DMS153 (cell line): ENCODE measurements around the gene SASH1.

Source experiments
- DNase-seq: peaks from one replicate; lab custom pipeline; 2025; lab: John Stamatoyannopoulos, UW

SASH1 gene

GRCh38 chr6:148495029-148495428 lies 152.4 kb downstream of the SASH1 start:
- DNase-seq = no peak

DNA sequence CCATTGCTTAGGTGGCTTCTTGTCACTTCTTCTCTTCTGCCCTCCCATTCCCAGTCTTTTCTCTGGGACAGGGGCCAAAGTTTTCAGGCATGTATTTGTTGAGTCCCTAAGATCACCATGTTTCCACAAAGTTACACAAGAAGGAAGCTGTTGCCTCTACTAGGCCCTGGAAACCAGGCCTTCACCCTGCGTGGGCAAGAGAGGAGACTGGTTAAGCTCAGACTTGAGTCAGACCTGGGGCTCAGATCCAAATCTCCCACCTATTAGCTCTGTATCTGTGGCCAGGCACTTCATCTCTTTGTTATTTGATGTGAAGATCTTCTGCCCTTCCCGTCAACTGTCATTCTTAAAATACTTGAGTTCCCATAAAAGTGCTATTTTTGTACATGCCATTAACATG lies 154.6 kb downstream of the SASH1 start:
- DNase-seq = no peak

DNA sequence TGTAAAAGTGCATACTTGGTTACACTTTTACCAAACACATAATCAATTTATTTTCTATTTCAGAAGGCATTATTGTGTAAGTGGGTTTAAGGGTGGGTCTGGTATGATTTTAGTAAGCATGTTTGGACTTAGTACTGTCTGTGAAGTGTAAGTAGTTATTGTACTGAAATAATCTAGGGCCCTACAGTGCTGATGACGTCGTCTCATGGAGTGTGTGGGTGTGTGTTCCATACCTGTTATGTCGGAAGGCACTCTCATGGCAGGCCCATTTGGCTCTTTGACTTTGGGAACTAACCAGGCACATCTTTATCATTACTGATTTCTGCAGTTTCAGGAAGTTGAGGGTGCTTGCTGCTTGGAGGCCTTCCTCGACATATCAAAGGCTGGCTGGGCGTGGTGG lies 155.1 kb downstream of the SASH1 start:
- DNase-seq = no peak

DNA sequence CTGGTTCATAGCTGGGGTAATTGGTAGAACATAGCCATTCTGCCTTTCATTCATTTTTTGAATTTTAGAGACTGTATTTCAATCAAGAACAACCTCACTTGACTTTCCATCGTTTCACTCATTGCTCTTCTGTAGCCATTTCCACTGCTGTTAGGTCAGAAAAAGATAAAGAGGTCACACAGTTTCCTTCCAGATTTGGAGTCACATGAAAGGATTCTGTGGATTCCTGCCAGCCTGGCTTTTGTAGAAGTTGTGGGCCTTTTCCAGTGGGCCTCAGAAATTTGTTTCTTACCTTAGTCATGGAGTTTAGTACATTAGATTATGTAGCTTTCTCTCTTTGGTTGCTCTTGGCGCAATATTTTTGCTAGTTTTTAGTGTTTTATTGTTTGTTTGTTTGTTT lies 157.8 kb downstream of the SASH1 start:
- no peak for DNase-seq

- DNase-seq = no peak
These were observed 158.5 kb downstream of the SASH1 start for GRCh38 chr6:148501178-148501590.

- no peak for DNase-seq
These were observed 159.6 kb downstream of the SASH1 start for GRCh38 chr6:148502083-148502772.

DNA sequence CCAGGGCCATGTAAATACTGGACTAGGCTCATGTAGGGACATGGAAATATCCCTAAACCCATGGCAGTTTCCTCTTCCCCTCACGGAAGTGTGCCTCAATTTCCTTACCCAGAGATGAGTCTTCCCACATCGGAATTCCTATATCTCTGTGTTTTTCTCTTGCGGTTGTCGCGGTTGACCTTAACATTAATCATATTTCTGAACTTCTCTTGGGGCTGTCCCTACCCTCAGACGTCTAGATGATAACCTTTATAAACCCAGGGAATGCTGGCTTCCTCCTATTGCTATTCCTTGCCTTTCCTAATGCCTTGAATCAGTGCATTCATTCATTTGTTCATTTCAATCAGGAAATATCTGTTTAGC lies 160.1 kb downstream of the SASH1 start:
- DNase-seq = no peak

DNA sequence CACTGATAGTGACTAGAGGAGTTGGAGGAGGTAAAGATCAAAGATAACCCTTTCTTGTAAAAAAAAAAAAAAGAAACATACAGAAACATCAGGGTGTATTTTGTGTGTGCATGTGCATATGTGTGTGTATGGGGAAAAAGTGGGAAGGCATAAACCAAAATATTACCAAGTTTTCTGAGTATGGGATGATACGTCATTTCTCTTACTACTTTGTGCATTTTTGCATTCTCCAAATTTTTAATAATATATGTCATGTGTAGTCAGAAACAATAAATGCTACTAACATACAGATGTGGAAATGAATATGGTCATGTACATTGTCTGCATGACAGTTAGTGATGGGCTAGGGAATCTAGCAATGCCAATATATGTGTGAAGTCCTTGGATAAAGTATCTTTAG lies 161.1 kb downstream of the SASH1 start:
- DNase-seq = no peak

- no peak for DNase-seq
These were observed 165.1 kb downstream of the SASH1 start for GRCh38 chr6:148507774-148508173.

DNA sequence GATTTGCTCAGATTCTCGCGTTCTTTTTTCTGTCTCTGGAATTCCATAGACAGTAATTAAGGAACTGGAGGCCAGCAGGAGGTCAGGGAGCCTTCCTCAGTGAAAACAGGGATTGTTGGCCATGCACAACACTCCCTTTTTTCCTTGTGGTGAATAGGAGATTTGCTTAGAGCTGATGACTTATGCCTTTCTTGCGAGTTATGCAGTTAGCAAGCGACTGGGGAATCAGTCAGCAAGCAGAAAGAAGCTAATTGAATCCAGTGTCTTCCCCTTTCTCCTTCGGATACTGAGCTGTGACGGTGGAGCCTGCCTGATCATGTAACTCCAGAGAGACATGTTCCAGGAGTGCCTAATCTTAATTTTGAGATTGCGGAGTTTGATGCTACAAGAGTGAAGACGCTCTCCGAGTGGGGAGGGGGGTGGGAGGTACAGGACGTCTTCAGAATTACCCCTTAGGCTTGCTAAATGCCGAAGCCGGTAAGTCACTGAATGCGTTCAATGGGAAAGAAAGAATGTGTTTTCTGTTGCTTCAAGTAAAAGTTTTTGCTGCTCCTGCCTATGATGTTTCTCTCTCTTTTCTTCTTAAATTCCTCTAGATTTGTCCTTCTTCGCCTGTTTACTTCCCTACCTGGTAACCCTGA lies 165.9 kb downstream of the SASH1 start:
- DNase-seq = no peak

DNA sequence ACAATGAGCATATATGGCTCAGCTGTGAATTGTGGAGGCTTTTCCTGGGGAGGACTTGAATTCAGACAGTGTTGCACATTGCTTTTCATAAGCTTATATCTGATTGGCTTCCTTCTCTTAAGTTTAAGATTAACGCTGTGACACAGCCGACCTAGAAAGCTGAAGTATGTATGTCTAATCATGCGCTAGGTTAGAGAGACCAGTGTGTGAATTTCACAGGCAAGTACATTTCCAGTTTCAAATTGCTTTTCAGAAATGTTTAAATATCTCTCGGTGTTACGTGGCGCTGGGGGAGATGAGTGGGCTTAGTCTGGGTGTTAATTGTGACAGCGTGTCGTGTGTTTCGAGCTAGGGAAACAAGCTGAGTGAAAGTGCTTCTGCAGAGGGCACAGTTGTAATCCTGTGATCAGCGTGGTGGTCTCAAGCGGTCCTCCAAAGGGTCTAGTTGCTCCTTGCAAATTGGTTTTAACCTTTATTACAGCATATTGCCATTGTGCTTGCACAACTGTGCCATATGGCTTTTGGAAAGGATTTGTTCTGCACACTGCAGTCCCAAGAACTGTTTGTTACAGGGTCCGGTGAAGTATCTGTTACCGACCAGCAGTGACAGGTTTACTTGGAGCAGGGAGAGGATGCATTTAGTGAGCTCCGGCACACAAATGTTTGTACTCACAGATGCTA lies 166.6 kb downstream of the SASH1 start:
- no peak for DNase-seq

- no peak for DNase-seq
These were observed 167.4 kb downstream of the SASH1 start for GRCh38 chr6:148509800-148510581.

GRCh38 chr6:148513145-148514071 lies 170.8 kb downstream of the SASH1 start:
- no peak for DNase-seq

DNA sequence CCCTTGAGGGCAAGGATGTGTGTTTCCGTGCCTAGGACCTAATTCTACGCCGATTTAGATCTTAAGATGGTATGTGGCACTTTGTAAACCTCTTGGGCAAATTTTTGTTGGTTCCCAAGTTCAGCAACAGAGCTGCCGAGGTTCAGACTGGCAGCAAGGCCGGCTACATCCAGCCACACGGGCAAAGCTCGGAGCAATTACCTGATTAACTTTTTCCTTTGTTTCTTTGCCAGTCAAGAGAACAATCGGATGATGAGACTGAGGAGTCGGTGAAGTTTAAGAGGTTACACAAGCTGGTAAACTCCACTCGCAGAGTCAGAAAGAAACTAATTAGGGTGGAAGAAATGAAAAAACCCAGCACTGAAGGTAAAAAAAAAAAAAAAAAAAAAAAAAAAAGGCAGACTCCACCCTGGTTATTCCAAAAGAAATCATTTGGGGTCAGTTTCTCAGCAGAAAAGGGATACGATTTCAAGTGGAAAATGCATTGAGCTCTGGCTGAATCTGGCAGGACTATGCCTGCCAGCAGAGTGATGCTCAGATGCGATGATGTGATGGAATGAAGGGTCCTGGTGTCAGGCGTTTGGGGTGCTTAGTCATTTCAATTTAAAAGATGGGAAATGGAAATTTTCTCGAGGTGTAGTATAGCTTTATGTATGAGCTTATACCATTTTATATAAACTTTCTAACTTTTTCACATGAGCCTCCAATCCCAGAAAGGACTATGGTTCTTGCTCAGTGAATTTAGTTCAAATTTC lies 171.6 kb downstream of the SASH1 start:
- no peak for DNase-seq

- no peak for DNase-seq
These were observed 173.6 kb downstream of the SASH1 start for GRCh38 chr6:148516217-148516616.

GRCh38 chr6:148516617-148517016 lies 174.0 kb downstream of the SASH1 start:
- no peak for DNase-seq

GRCh38 chr6:148517470-148517869 lies 174.8 kb downstream of the SASH1 start:
- DNase-seq = no peak

GRCh38 chr6:148518511-148519156 lies 176.0 kb downstream of the SASH1 start:
- DNase-seq = no peak

DNA sequence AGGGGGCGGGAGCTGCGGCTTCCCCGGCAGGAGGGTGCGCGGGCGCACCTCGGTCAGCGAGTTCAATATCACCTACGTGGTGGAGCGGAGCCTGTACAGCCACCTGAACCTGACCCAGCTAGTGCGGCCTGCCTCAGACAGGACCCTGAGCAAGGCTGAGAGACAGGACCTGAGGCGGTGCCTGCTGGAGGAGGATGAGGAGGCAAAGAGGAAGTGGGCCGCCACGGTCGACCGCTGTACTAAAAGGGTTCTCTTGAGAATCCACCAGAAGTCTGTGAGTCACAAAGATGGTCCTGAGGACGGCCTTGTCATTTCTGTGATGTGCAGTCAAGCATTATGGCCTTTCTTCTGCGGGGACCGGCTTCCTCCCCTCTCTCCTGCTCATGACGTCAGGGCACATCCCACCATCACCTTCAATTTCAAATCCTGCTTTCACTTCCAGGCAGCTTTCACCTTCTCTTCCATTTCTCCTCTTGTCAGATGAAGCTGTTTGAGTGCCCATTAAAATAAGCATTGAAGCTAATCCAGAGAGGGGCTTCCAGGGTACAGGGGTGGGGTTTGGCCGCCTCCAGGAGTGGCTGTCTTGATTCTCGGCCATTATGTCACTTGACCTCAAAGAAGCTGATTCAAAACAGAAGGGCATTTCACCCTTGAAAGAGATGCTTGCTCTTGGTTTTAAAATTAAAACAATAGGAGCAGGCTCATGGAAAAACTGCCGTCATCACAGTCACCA lies 177.6 kb downstream of the SASH1 start:
- no peak for DNase-seq

GRCh38 chr6:148521158-148521557 lies 178.5 kb downstream of the SASH1 start:
- no peak for DNase-seq
